ENCODE data around the gene PGLYRP3. TPM values are rescaled to one million over a fixed set of nuclear protein-coding genes. Genes with fewer than 3 reads are reported as not detected.
A peak's percentile ranks its signal among the peaks of the same experiment; 100 is the strongest.

The PGLYRP3 gene
- total and polyA plus RNA-seq, 9 of the 15 experiments (the other 6 are each of a cell fraction or from before 2014, with no cell fraction given), result not detected

DNA sequence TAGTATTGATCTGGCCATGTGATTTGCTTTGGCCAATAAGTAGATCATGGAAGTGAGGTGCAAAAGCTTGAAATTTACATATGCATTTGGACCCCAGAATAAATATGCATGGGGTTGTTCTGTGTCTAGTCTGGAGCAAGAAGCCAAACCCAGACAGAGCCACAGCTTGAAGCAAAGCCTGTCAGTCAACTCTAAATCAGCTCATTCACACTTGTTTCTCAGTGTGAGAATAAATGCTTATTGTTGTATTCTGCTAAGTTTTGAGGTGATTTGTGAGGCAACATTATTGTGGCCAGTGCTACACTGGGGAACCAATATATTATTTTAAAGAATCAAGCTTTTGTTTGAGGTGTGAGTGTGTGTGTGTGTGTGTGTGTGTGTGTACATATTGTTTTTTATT is 12.2 kb upstream of the PGLYRP3 start:
- no TSS peak for BruUV-seq (replicated peaks)
- DNase-seq (ENCODE audit: extremely low read depth in 1 of 4, low spot score in 3 of 4), result no peak
- intact Hi-C loops (cut with micrococcal nuclease) (no loop called here), in situ Hi-C loops (cut with MboI) (no loop called here)
- ChIA-PET CTCF (ENCODE audit: low intra/inter-chr PET ratio) (interaction anchor here (0.6 kb wide), 1 partner anchor 25 kb away, joined by 3 read pairs; no protein-coding TSS in a partner anchor), POLR2A (interaction anchor here (0.7 kb wide), 1 partner anchor 17 kb away, joined by 3 read pairs; no protein-coding TSS in a partner anchor)
- no peak for ATAC-seq
- Histone ChIP-seq H3K9ac (ENCODE audit: insufficient read depth in 1 of 2, low read depth in 2 of 2, low read length in 2 of 2) (no peak overlapping the region), H3K4me2 (ENCODE audit: insufficient read depth, low read length) (no peak overlapping the region), H3K79me2 (ENCODE audit: control insufficient read depth, insufficient read depth, low read length) (no peaks in the 10 kb centered on the region), H3K9me1 (ENCODE audit: control insufficient read depth, insufficient read depth, low read length) (no peaks in the 10 kb centered on the region), H3K36me3 (ENCODE audit: control insufficient read depth, insufficient read depth, low read length) (no peaks in the 10 kb centered on the region), H3K4me1 (replicated peaks in 1 of 2; ENCODE audit: control insufficient read depth in 2 of 2, insufficient read depth in 2 of 2, low read length in 2 of 2) (no peaks in the 10 kb centered on the region), H3K4me3 (no peak overlapping the region), H3K9me3 (replicated peaks; ENCODE audit: control insufficient read depth, insufficient read depth, low read depth, low read length) (no peaks in the 10 kb centered on the region), H2AFZ (ENCODE audit: low read depth, low read length) (no peak overlapping the region), H3K27me3 (ENCODE audit: control insufficient read depth in 2 of 2, insufficient read depth in 2 of 2, low read length in 2 of 2) (no peaks in the 10 kb centered on the region; a peak in 1 of 5 replicates), H3K27ac (ENCODE audit: extremely low read depth, low read depth, low read length) (no peak overlapping the region), H4K20me1 (replicated peaks; ENCODE audit: control insufficient read depth, insufficient read depth, low read length) (no peaks in the 10 kb centered on the region)
- no peak for FAIRE-seq
- TF ChIP-seq ZMIZ1 (IDR thresholded peaks at IDR 0.05; ENCODE audit: low read depth in 2 of 2, low read length in 2 of 2), result no peak
- TF ChIP-seq, protein P1, sequence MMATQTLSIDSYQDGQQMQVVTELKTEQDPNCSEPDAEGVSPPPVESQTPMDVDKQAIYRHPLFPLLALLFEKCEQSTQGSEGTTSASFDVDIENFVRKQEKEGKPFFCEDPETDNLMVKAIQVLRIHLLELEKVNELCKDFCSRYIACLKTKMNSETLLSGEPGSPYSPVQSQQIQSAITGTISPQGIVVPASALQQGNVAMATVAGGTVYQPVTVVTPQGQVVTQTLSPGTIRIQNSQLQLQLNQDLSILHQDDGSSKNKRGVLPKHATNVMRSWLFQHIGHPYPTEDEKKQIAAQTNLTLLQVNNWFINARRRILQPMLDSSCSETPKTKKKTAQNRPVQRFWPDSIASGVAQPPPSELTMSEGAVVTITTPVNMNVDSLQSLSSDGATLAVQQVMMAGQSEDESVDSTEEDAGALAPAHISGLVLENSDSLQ (IDR thresholded peaks at IDR 0.05), result peak; percentile 59

Data from K562 (cell line).